KMS-11 (cell line): Measurements from ENCODE around the gene C19orf47.
"Not testable (repeated sequence)": the region's sequence is repeated elsewhere in the genome, so short reads cannot be mapped to it uniquely, and the experiment has no call there.

Experiments
- H2AFZ ChIP-seq: fragments of 200-600 bp; sonication (generic); 2 replicates; pipeline ENCODE4 v1.6.1; 2016; ENCODE audit warnings: antibody characterized with exemption, mixed run types, low read depth
- H3K27ac ChIP-seq: fragments of 200-600 bp; sonication (generic); 2 replicates; pipeline ENCODE4 v1.6.1; 2016; ENCODE audit warnings: mild to moderate bottlenecking, mixed run types
- H3K27me3 ChIP-seq: fragments of 200-600 bp; sonication (generic); 2 replicates; pipeline ENCODE4 v1.6.1; 2017; ENCODE audit warnings: mild to moderate bottlenecking, low read depth, mixed run types, moderate library complexity; ENCODE audit not compliant: insufficient read depth
- H3K36me3 ChIP-seq: fragments of 200-600 bp; sonication (generic); 2 replicates; pipeline ENCODE4 v1.6.1; 2017; ENCODE audit warnings: mild to moderate bottlenecking, mixed run types; ENCODE audit not compliant: insufficient read depth
- H3K4me1 ChIP-seq: fragments of 200-600 bp; sonication (generic); 2 replicates; pipeline ENCODE4 v1.6.1; 2016; ENCODE audit warnings: mild to moderate bottlenecking, low read depth, mixed run types; ENCODE audit not compliant: poor library complexity, severe bottlenecking
- H3K4me2 ChIP-seq: fragments of 200-600 bp; sonication (generic); 2 replicates; pipeline ENCODE4 v1.7.0; 2016; ENCODE audit warnings: mild to moderate bottlenecking, mixed run types
- H3K4me3 ChIP-seq: fragments of 200-600 bp; sonication (generic); IDR thresholded peaks from 2 replicates; pipeline ENCODE4 v1.6.1; 2017; ENCODE audit warnings: low read depth, low read length, mixed read lengths; ENCODE audit not compliant: insufficient read depth
- H3K79me2 ChIP-seq: fragments of 200-600 bp; sonication (generic); 2 replicates; pipeline ENCODE4 v1.6.1; 2016; ENCODE audit warnings: low read depth, mixed run types; ENCODE audit not compliant: insufficient read depth
- H3K9ac ChIP-seq: fragments of 200-600 bp; sonication (generic); 2 replicates; pipeline ENCODE4 v1.6.1; 2016; ENCODE audit warnings: mild to moderate bottlenecking, mixed run types
- H4K20me1 ChIP-seq: fragments of 200-600 bp; sonication (generic); 2 replicates; pipeline ENCODE4 v1.6.1; 2016; ENCODE audit warnings: mild to moderate bottlenecking, mixed run types; ENCODE audit not compliant: insufficient read depth
- CTCF ChIP-seq: fragments of 200-600 bp; sonication (generic); conservative IDR thresholded peaks from 2 replicates; pipeline ENCODE4 v1.6.1; 2017; ENCODE audit warnings: low read depth, mild to moderate bottlenecking, antibody characterized with exemption, low read length, moderate library complexity, mixed read lengths

The C19orf47 gene

GRCh38 chr19:40371802-40372122, 23.6 kb upstream of the C19orf47 start:
- Histone ChIP-seq H2AFZ (no peak overlapping the region), H3K27ac (no peak overlapping the region), H4K20me1 (no peaks in the 10 kb centered on the region), H3K4me2 (no peak overlapping the region), H3K79me2 (no peaks in the 10 kb centered on the region), H3K9ac (no peak overlapping the region), H3K36me3 (no peaks in the 10 kb centered on the region), H3K4me3 (no peak overlapping the region), H3K4me1 (no peaks in the 10 kb centered on the region), H3K27me3 (no peaks in the 10 kb centered on the region)
- TF ChIP-seq CTCF, result no peak

GRCh38 chr19:40370997-40371801, 23.0 kb upstream of the C19orf47 start:
- Histone ChIP-seq H3K9ac (no peak overlapping the region), H3K4me2 (no peak overlapping the region), H3K4me3 (no peak overlapping the region), H3K4me1 (no peaks in the 10 kb centered on the region), H3K27me3 (no peaks in the 10 kb centered on the region), H4K20me1 (no peaks in the 10 kb centered on the region), H3K79me2 (no peaks in the 10 kb centered on the region), H3K27ac (no peak overlapping the region), H3K36me3 (no peaks in the 10 kb centered on the region), H2AFZ (no peak overlapping the region)
- no peak for TF ChIP-seq CTCF

GRCh38 chr19:40370253-40370652, 22.1 kb upstream of the C19orf47 start:
- H3K79me2 ChIP-seq, H3K27ac ChIP-seq, H3K9ac ChIP-seq, H2AFZ ChIP-seq, H4K20me1 ChIP-seq, H3K4me2 ChIP-seq, H3K4me3 ChIP-seq, H3K27me3 ChIP-seq, H3K36me3 ChIP-seq, H3K4me1 ChIP-seq: not testable (repeated sequence)

- no peak overlapping the region for H3K27ac ChIP-seq
- H3K36me3 ChIP-seq, result no peaks in the 10 kb centered on the region
- H4K20me1 ChIP-seq, result no peaks in the 10 kb centered on the region
- no peak for TF ChIP-seq CTCF
- H3K27me3 ChIP-seq, result no peaks in the 10 kb centered on the region
- H3K4me3 ChIP-seq, result no peak overlapping the region
- H3K4me1 ChIP-seq, result no peaks in the 10 kb centered on the region
- no peaks in the 10 kb centered on the region for H3K79me2 ChIP-seq
- H3K9ac ChIP-seq, result no peak overlapping the region
- no peak overlapping the region for H2AFZ ChIP-seq
- no peak overlapping the region for H3K4me2 ChIP-seq
Measured at GRCh38 chr19:40369797-40370196, 21.6 kb upstream of the C19orf47 start.

- no peak overlapping the region for H3K9ac ChIP-seq
- H3K4me3 ChIP-seq, result no peak overlapping the region
- peaks cover 6% of the 10 kb centered on the region for H3K4me1 ChIP-seq
- no peak overlapping the region for H3K27ac ChIP-seq
- no peaks in the 10 kb centered on the region for H4K20me1 ChIP-seq
- no peaks in the 10 kb centered on the region for H3K27me3 ChIP-seq
- H3K36me3 ChIP-seq, result no peaks in the 10 kb centered on the region
- H2AFZ ChIP-seq, result no peak overlapping the region
- no peak for TF ChIP-seq CTCF
- H3K79me2 ChIP-seq, result no peaks in the 10 kb centered on the region
- no peak overlapping the region for H3K4me2 ChIP-seq
Measured at GRCh38 chr19:40367577-40368434, 19.6 kb upstream of the C19orf47 start.
